Inferior parietal cortex (tissue), 1 donor: ENCODE results near the gene SPEM3.
"Not testable (repeated sequence)": the region's sequence is repeated elsewhere in the genome, so short reads cannot be mapped to it uniquely, and the experiment has no call there.

Experiments used
- DNase-seq: peaks from one replicate; pipeline ENCODE4 v3.0.0-alpha.2; 2016; ENCODE audit errors: extremely low spot score

The SPEM3 gene

GRCh38 chr17:7442142-7442541 is 13.5 kb downstream of the SPEM3 start:
- DNase-seq = no peak

- no peak for DNase-seq
These were observed 15.1 kb downstream of the SPEM3 start for GRCh38 chr17:7443499-7444485.

- DNase-seq = peak; percentile 57
These were observed 16.3 kb downstream of the SPEM3 start, which contains the start of gene CHRNB1 for GRCh38 chr17:7444682-7445618. Gene CHRNB1, plus strand, starts transcription at chr17:7445061. Its CDS starts 67 bp downstream, at chr17:7445128.

GRCh38 chr17:7445619-7445968 is 16.9 kb downstream of the SPEM3 start:
- DNase-seq = no peak

- no peak for DNase-seq
These were observed 19.8 kb downstream of the SPEM3 start for GRCh38 chr17:7448461-7448860.

GRCh38 chr17:7459961-7460545 is 31.4 kb downstream of the SPEM3 start:
- no peak for DNase-seq

GRCh38 chr17:7460850-7461660 is 32.4 kb downstream of the SPEM3 start:
- DNase-seq = no peak

GRCh38 chr17:7462474-7463371 is 34.1 kb downstream of the SPEM3 start:
- DNase-seq = no peak

- DNase-seq = no peak
These were observed 34.8 kb downstream of the SPEM3 start for GRCh38 chr17:7463372-7463846.

GRCh38 chr17:7464081-7464480 is 35.4 kb downstream of the SPEM3 start:
- DNase-seq = no peak

- no peak for DNase-seq
These were observed 37.1 kb downstream of the SPEM3 start for GRCh38 chr17:7465597-7466275.

GRCh38 chr17:7466318-7466638 is 37.6 kb downstream of the SPEM3 start:
- no peak for DNase-seq

- DNase-seq = peak; percentile 43
These were observed 38.1 kb downstream of the SPEM3 start for GRCh38 chr17:7466639-7467341.

GRCh38 chr17:7467498-7467897 is 38.8 kb downstream of the SPEM3 start:
- no peak for DNase-seq

GRCh38 chr17:7468290-7468689 is 39.6 kb downstream of the SPEM3 start:
- DNase-seq = no peak

- no peak for DNase-seq
These were observed 40.2 kb downstream of the SPEM3 start for GRCh38 chr17:7468804-7469389.

- not testable (repeated sequence) for DNase-seq
These were observed 41.2 kb downstream of the SPEM3 start for GRCh38 chr17:7469843-7470242.

GRCh38 chr17:7470457-7470973 is 41.9 kb downstream of the SPEM3 start:
- not testable (repeated sequence) for DNase-seq
